Endothelial cell of umbilical vein (primary cell): Measurements from ENCODE around the gene RPL36AL. TPM values are rescaled to one million over a fixed set of nuclear protein-coding genes. Genes with fewer than 3 reads are reported as not detected.
A peak's percentile ranks its signal among the peaks of the same experiment; 100 is the strongest.

Experiments used
- BruUV-seq: library from RNA; stranded (reverse); fragments of 400-500 nt; replicated peaks from 2 replicates; lab custom pipeline; 2021; lab: Mats Ljungman, UMichigan
- CTCF ChIA-PET: fragments of 300-600, 350-600 bp; sonication (Branson Sonifier 250); formaldehyde crosslinking; loops from one replicate; lab custom pipeline; 2021; ENCODE audit warnings: antibody characterized with exemption, inconsistent platforms; lab: Charles Lee
- POLR2A ChIA-PET: fragments of 300-600, 350-600 bp; sonication (Branson Sonifier 250); formaldehyde crosslinking; loops from one replicate; lab custom pipeline; 2021; ENCODE audit warnings: antibody characterized with exemption, inconsistent platforms; lab: Charles Lee
- DNase-seq: peaks from one replicate; pipeline ENCODE4 v3.0.0-alpha.2; 2011; ENCODE audit warnings: low read depth, low spot score
- FAIRE-seq: peaks from 2 replicates; lab custom pipeline; 2011; peaks lifted over from hg19 to GRCh38; lab: Jason Lieb, UNC
- H2AFZ ChIP-seq: 2 replicates; pipeline ENCODE4 v1.6.0; 2012; ENCODE audit warnings: low read depth, low read length, control low read depth, inconsistent platforms
- H3K27ac ChIP-seq: 2 replicates; pipeline ENCODE4 v1.5.1; 2011; ENCODE audit warnings: low read depth, mild to moderate bottlenecking, control low read depth, low read length, moderate library complexity; ENCODE audit not compliant: insufficient read depth
- H3K27me3 ChIP-seq, 2 experiments: 2 replicates each; pipeline versions ENCODE4 v1.6.0 to v1.6.1; 2011; ENCODE audit warnings: low read length in 2 of 2, mixed read lengths in 1 of 2; ENCODE audit not compliant: control insufficient read depth in 2 of 2, insufficient read depth in 2 of 2
- H3K36me3 ChIP-seq, 2 experiments: 2 replicates in 1 of 2; 3 replicates in 1 of 2; pipeline ENCODE4 v1.5.1; 2011; ENCODE audit warnings: low read length in 2 of 2, mild to moderate bottlenecking in 1 of 2, moderate library complexity in 1 of 2; ENCODE audit not compliant: control insufficient read depth in 2 of 2, insufficient read depth in 2 of 2; ENCODE audit errors: extremely low read depth in 1 of 2
- H3K4me1 ChIP-seq: 3 replicates; pipeline ENCODE4 v1.5.1; 2011; ENCODE audit warnings: mild to moderate bottlenecking, low read length; ENCODE audit not compliant: control insufficient read depth, insufficient read depth; ENCODE audit errors: extremely low read depth
- H3K4me2 ChIP-seq: 2 replicates; pipeline ENCODE4 v1.6.1; 2011; ENCODE audit warnings: low read length, control low read depth, mixed read lengths; ENCODE audit not compliant: insufficient read depth
- H3K4me3 ChIP-seq, 3 experiments: fragments of 200-600 bp in 1 of 3; sonication (generic), shearing (Covaris generic) in 1 of 3; replicated peaks in 1 of 3; 2 replicates each; pipeline ENCODE4 v1.5.1; 2011 to 2016; ENCODE audit warnings: control low read depth in 3 of 3, low read length in 3 of 3, mild to moderate bottlenecking in 2 of 3, inconsistent platforms in 1 of 3, low read depth in 1 of 3, moderate library complexity in 1 of 3; ENCODE audit not compliant: insufficient read depth in 1 of 3
- H3K79me2 ChIP-seq: 2 replicates; pipeline ENCODE4 v1.6.0; 2012; ENCODE audit warnings: low read length, inconsistent platforms; ENCODE audit not compliant: control insufficient read depth, insufficient read depth
- H3K9ac ChIP-seq: replicated peaks from 2 replicates; pipeline ENCODE3; 2011; ENCODE audit warnings: low read length, control low read depth; ENCODE audit not compliant: insufficient read depth; ENCODE audit errors: extremely low read depth
- H3K9me1 ChIP-seq: replicated peaks from 3 replicates; pipeline ENCODE4 v1.6.0; 2011; ENCODE audit warnings: mild to moderate bottlenecking, low read length; ENCODE audit not compliant: control insufficient read depth, insufficient read depth; ENCODE audit errors: extremely low read depth
- H3K9me3 ChIP-seq: replicated peaks from 2 replicates; pipeline ENCODE4 v1.5.1; 2012; ENCODE audit warnings: low read length, inconsistent platforms; ENCODE audit not compliant: control insufficient read depth, insufficient read depth
- H4K20me1 ChIP-seq: replicated peaks from 2 replicates; pipeline ENCODE3; 2011; ENCODE audit warnings: mild to moderate bottlenecking, low read length; ENCODE audit not compliant: control insufficient read depth, insufficient read depth; ENCODE audit errors: extremely low read depth
- CTCF ChIP-seq, 2 donors: IDR thresholded peaks; 1 replicate in 1 of 2; 2 replicates in 1 of 2; pipeline ENCODE4 v1.5.1; 2011; ENCODE audit warnings: low read length in 2 of 2, mild to moderate bottlenecking in 2 of 2, moderate library complexity in 2 of 2, control low read depth in 1 of 2, inconsistent platforms in 1 of 2, low read depth in 1 of 2; ENCODE audit not compliant: insufficient read depth in 1 of 2; ENCODE audit errors: extremely low read depth in 1 of 2
- EZH2 ChIP-seq: IDR thresholded peaks from 2 replicates; pipeline ENCODE4 v1.6.1; 2012; ENCODE audit warnings: borderline replicate concordance, low read depth, mild to moderate bottlenecking, moderate library complexity, low read length, inconsistent platforms; ENCODE audit not compliant: severe bottlenecking
- FOS ChIP-seq: IDR thresholded peaks from 2 replicates; pipeline ENCODE4 v1.6.1; 2011; ENCODE audit warnings: mild to moderate bottlenecking, low read length, moderate library complexity, borderline replicate concordance; ENCODE audit not compliant: insufficient read depth
- GATA2 ChIP-seq: IDR thresholded peaks from 2 replicates; pipeline ENCODE4 v1.7.0; 2011; ENCODE audit warnings: low read depth, mild to moderate bottlenecking, moderate library complexity, mixed read lengths, low read length; ENCODE audit not compliant: insufficient read length, insufficient read depth
- JUN ChIP-seq: IDR thresholded peaks from 2 replicates; pipeline ENCODE4 v1.6.1; 2011; ENCODE audit warnings: borderline replicate concordance, low read depth; ENCODE audit not compliant: insufficient read length, insufficient read depth
- MAX ChIP-seq: IDR thresholded peaks from 2 replicates; pipeline ENCODE4 v1.6.1; 2011; ENCODE audit not compliant: insufficient read depth, insufficient read length
- MYC ChIP-seq: IDR thresholded peaks from one replicate; pipeline ENCODE4 v1.6.1; 2011; ENCODE audit warnings: mild to moderate bottlenecking, low read depth, low read length
- POLR2A ChIP-seq: IDR thresholded peaks from 2 replicates; pipeline ENCODE4 v1.6.1; 2012; ENCODE audit warnings: low read depth, mild to moderate bottlenecking, control low read depth, low read length
- POLR2AphosphoS5 ChIP-seq: IDR thresholded peaks from 2 replicates; pipeline ENCODE4 v1.6.1; 2012; ENCODE audit warnings: low read depth, mild to moderate bottlenecking, control low read depth, low read length, moderate library complexity; ENCODE audit not compliant: insufficient read depth
- dilution Hi-C: fragments of 300-500 bp; cut with MboI; formaldehyde crosslinking; loops from one replicate; pipeline ENCODE4 v1.15.0; 2019; ENCODE audit warnings: low sequenced_read_pairs; ENCODE audit not compliant: extremely low pct_ligation_motif_present
- intact Hi-C: fragments of 100-400 bp; cut with micrococcal nuclease; formaldehyde crosslinking; loops from one replicate; pipeline ENCODE4 v1.10.0; 2022
- polyA plus RNA-seq, 4 experiments: library from polyadenylated mRNA; depleted of rRNA in 3 of 4; stranded (reverse) in 3 of 4; unstranded in 1 of 4; fragments of >200 nt; gene quantifications; 2 replicates each; pipeline versions ENCODE4 v1.2.1 to v1.2.3, GENCODE V29; 2011 to 2012; ENCODE audit warnings: missing spikeins in 1 of 4
- total RNA-seq: library from RNA; stranded (reverse); gene quantifications from 2 replicates; pipeline ENCODE4 v1.2.3, GENCODE V29; 2021

RPL36AL gene
- total and polyA plus RNA-seq, 2 donors (not counting 3 experiments of a cell fraction or from before 2014, with no cell fraction given): 174 to 251 TPM

- no TSS peak for BruUV-seq
- dilution Hi-C loops: no loop called here
These were observed 21.7 kb upstream of the RPL36AL start for GRCh38 chr14:49642163-49642562.

More at GRCh38 chr14:49642163-49642562, 21.7 kb upstream of the RPL36AL start:
- DNase-seq: no peak
- intact Hi-C loops: no loop called here
- H2AFZ ChIP-seq: no peak overlapping the region
- no peak overlapping the region for H3K27ac ChIP-seq
- no peak overlapping the region for H3K4me3 ChIP-seq
- POLR2A ChIA-PET: no interaction called here
- peaks cover 0 to 10% of the 10 kb centered on the region in 2 experiments for H3K36me3 ChIP-seq
- H3K79me2 ChIP-seq: peaks cover 23% of the 10 kb centered on the region
- peak; percentile 28 for FAIRE-seq
- H3K9ac ChIP-seq: no peak overlapping the region
- H3K4me2 ChIP-seq: no peak overlapping the region
- no peak for TF ChIP-seq MYC
- TF ChIP-seq JUN: no peak
- TF ChIP-seq CTCF (IDR thresholded peaks at IDR 0.05; ENCODE audit: extremely low read depth in 1 of 2, insufficient read depth in 1 of 2, low read depth in 1 of 2, low read length in 2 of 2): no peak
- no peak for TF ChIP-seq MAX
- TF ChIP-seq FOS: no peak
- TF ChIP-seq POLR2A: no peak
- no peak for TF ChIP-seq EZH2
- no peak for TF ChIP-seq GATA2
- TF ChIP-seq POLR2AphosphoS5: no peak
- no peaks in the 10 kb centered on the region for H4K20me1 ChIP-seq
- CTCF ChIA-PET: interaction anchor here (1.5 kb wide), 1 partner anchor 8 kb away, joined by 7 read pairs; no protein-coding TSS in a partner anchor
- no peaks in the 10 kb centered on the region for H3K9me3 ChIP-seq
- H3K27me3 ChIP-seq: no peaks in the 10 kb centered on the region
- no peaks in the 10 kb centered on the region for H3K9me1 ChIP-seq
- no peaks in the 10 kb centered on the region for H3K4me1 ChIP-seq
